KOPT-K1 (cell line): ENCODE results near the gene PSMC4.

Experiments
- H3K27ac ChIP-seq: fragments of 200-600 bp; sonication (generic); 2 replicates; pipeline ENCODE4 v1.5.1; 2016; ENCODE audit warnings: antibody characterized with exemption, mild to moderate bottlenecking, low read depth, low read length; ENCODE audit not compliant: poor library complexity, severe bottlenecking
- H3K36me3 ChIP-seq: fragments of 200-600 bp; sonication (generic); 2 replicates; pipeline ENCODE4 v1.5.1; 2017; ENCODE audit warnings: antibody characterized with exemption, mild to moderate bottlenecking, low read length, moderate library complexity; ENCODE audit not compliant: insufficient read depth
- H3K9me3 ChIP-seq: fragments of 200-600 bp; sonication (generic); 2 replicates; pipeline ENCODE4 v1.5.1; 2017; ENCODE audit warnings: antibody characterized with exemption, low read length, mild to moderate bottlenecking; ENCODE audit not compliant: insufficient read depth, poor library complexity, severe bottlenecking

PSMC4 gene

GRCh38 chr19:39994361-39994760 is 23.4 kb downstream of the PSMC4 start:
- no peaks in the 10 kb centered on the region for H3K36me3 ChIP-seq
- no peak overlapping the region for H3K27ac ChIP-seq
- peaks cover 23% of the 10 kb centered on the region for H3K9me3 ChIP-seq

- no peaks in the 10 kb centered on the region for H3K36me3 ChIP-seq
- H3K9me3 ChIP-seq, result peaks cover 23% of the 10 kb centered on the region
- H3K27ac ChIP-seq, result no peak overlapping the region
These were observed 24.8 kb downstream of the PSMC4 start for GRCh38 chr19:39995794-39996193.

- H3K9me3 ChIP-seq, result peaks cover 23% of the 10 kb centered on the region
- no peaks in the 10 kb centered on the region for H3K36me3 ChIP-seq
- peak overlapping the region; percentile 83 for H3K27ac ChIP-seq
These were observed 25.3 kb downstream of the PSMC4 start for GRCh38 chr19:39996218-39996810.

GRCh38 chr19:39996811-39997637 is 26.1 kb downstream of the PSMC4 start, which contains the start of gene ZNF546:
TSS of gene ZNF546 (plus strand) at chr19:39997060. CDS start at chr19:39998327, 1,267 bp downstream.
- peak within 1 kb of the TSS; percentile 83 for H3K27ac ChIP-seq
- peaks cover 23% of the 10 kb centered on the region for H3K9me3 ChIP-seq
- H3K36me3 ChIP-seq, result no peaks in the 10 kb centered on the region

GRCh38 chr19:39997638-39998216 is 26.8 kb downstream of the PSMC4 start:
- Histone ChIP-seq H3K9me3 (peaks cover 22% of the 10 kb centered on the region), H3K36me3 (no peaks in the 10 kb centered on the region), H3K27ac (peak overlapping the region; percentile 83)

- Histone ChIP-seq H3K27ac (no peak overlapping the region), H3K9me3 (peaks cover 14% of the 10 kb centered on the region), H3K36me3 (no peaks in the 10 kb centered on the region)
These were observed 27.5 kb downstream of the PSMC4 start for GRCh38 chr19:39998501-39998900.

GRCh38 chr19:40005691-40006272 is 34.8 kb downstream of the PSMC4 start:
- Histone ChIP-seq H3K36me3 (peaks cover 34% of the 10 kb centered on the region), H3K27ac (no peak overlapping the region), H3K9me3 (peaks cover 13% of the 10 kb centered on the region)

GRCh38 chr19:40006273-40006691 is 35.3 kb downstream of the PSMC4 start:
- peaks cover 34% of the 10 kb centered on the region for H3K36me3 ChIP-seq
- H3K27ac ChIP-seq, result no peak overlapping the region
- peaks cover 13% of the 10 kb centered on the region for H3K9me3 ChIP-seq

- H3K27ac ChIP-seq, result no peak overlapping the region
- peaks cover 39% of the 10 kb centered on the region for H3K9me3 ChIP-seq
- peaks cover 64% of the 10 kb centered on the region for H3K36me3 ChIP-seq
These were observed 38.7 kb downstream of the PSMC4 start for GRCh38 chr19:40009674-40010073.

GRCh38 chr19:40013991-40014390 is 43.0 kb downstream of the PSMC4 start:
- H3K36me3 ChIP-seq, result peaks cover 58% of the 10 kb centered on the region
- H3K9me3 ChIP-seq, result peaks cover 75% of the 10 kb centered on the region
- no peak overlapping the region for H3K27ac ChIP-seq

GRCh38 chr19:40023969-40024368 is 53.0 kb downstream of the PSMC4 start:
- H3K9me3 ChIP-seq, result peaks cover 65% of the 10 kb centered on the region
- no peak overlapping the region for H3K27ac ChIP-seq
- H3K36me3 ChIP-seq, result no peaks in the 10 kb centered on the region

- H3K9me3 ChIP-seq, result peaks cover 80% of the 10 kb centered on the region
- H3K27ac ChIP-seq, result no peak overlapping the region
- 0 out of 2 replicates have a peak, but pooled peaks cover under 1% of the 10 kb centered on the region for H3K36me3 ChIP-seq
These were observed 55.1 kb downstream of the PSMC4 start for GRCh38 chr19:40025938-40026596.

GRCh38 chr19:40026597-40026970 is 55.6 kb downstream of the PSMC4 start:
- Histone ChIP-seq H3K36me3 (peaks cover 4% of the 10 kb centered on the region; the same call in 1 of the 2 replicates), H3K9me3 (peaks cover 85% of the 10 kb centered on the region), H3K27ac (no peak overlapping the region)
